Inflammatory macrophage treated with lipopolysaccharide for 1 hour (primary cell): Measurements from ENCODE around the gene EFHB.
"Not testable (repeated sequence)": the region's sequence is repeated elsewhere in the genome, so short reads cannot be mapped to it uniquely, and the experiment has no call there.

ENCODE experiments used
- DNase-seq, 2 donors: peaks; one replicate each; pipeline ENCODE4 v3.0.0-alpha.2; 2020 to 2022

The EFHB gene, protein sequence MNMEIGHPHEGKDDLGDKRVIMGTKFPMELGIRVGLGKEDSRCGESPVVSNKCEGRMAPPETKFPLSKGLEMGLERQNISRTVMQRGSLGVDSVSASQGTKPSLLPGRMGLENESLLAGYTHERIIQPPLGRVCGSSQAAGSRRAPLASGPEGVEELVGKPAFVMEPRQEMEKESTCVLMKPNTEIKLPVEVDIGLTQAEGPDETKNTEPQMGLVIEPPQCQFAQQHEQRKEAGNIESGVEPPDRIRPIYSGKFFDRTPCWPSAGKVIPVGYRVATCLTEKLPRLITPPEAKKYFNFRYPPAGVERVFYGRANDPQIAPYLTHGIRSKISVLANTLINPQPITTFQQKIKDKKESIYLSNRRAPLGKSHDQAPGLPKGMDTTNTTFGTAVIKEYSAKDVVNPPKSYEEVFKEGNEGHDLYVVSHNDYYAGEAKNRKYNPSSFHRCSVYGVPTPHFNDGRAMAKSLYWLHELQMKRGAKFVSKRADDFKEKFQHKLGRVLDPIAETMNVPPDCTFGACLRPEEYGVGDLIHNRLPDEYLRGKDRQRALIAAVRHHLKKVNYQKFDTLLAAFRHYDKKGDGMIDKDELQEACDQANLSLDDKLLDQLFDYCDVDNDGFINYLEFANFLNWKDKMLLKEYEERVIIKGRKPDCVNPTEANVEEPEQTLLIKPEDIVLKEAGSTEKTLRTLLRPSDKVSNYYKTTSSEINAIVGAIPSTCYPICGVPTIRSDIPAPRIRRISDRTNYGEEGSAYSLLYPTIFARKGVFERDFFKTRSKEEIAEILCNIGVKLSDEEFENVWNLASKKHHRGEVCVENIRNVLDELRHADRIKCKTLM

DNA sequence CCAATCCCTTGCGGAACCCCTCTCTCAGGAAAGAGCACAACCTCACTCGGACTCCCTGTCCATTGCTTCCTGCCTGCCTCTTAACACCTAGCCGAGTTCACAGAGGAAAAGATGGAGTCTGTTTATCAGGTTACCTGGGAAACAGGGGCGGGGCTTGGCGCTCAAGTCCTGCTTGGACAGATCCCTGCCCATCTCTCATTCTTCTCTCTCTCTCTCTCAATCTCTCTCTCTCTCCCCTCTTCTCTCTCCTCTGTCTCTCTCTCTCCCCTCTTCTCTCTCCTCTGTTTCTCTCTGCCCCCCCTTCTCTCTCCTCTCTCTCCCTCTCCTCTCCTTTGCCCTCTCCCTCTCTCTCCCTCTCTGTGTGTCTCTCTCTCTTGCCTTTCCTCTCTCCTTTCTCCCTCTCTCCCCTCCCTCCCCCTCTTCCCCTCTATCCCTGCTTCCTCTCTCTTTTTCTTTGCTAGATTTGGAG is at the start of gene EFHB:
TSS of gene EFHB (minus strand) at position 120 of the 469 bp plus-strand sequence. CDS start 199 bp downstream, outside the sequence.
- no peak for DNase-seq

DNA sequence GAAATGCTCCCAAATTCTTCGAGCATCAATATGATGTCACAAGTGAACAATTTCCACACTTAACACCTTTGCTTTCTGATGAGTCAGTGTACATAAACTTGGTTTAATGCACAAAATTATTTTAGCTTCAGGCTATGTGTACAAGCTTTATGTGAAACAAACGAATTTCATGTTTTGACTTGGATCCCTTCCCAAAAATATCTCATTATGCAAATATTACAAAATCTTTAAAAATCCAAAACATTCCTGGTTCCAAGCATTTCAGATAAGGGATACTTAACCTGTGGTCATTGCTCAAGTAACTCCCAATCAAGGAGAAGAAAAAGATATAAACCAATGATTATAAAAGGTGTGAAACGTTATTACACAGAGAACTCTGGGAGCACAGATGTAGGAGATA is 38.0 kb upstream of the EFHB start:
- no peak for DNase-seq

DNA sequence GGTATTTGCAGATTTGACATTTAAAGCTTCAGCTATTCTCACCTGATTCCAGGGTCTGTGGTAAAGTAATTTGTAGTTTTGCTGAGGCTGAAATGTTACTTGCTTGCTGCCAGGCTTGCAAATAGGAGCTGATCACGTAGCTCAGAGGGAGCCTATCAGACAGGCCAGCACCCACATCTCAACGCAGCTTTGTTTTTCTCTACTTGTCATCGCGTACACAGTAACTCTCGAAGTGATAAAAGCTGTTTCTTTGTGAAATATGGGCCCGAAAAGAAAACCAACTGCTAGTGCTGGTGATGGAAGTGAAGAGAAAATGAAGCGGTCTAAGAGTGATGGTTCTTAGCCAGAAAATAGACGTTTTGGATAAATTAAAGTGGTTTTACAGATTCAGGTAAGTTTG is 36.3 kb upstream of the EFHB start:
- DNase-seq: no peak

DNA sequence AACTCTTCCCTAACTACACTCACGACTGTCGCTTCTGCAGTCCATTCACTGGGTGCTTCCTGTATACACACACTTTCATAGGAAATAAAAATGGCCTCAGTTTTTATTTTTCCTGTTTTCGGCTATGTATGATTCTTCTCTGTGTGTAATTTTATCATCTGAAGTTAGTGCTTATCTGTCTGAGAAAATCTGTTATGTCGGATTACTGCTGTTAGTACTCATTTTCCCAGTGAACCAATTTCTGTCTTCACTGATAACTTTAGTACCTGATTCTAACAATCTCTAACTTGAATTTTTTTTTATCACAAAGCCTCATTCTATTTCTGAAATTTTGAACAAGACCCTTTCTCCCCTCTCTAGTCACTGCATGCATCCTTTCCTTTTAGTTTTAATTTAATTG is 33.8 kb upstream of the EFHB start:
- DNase-seq: no peak

DNA sequence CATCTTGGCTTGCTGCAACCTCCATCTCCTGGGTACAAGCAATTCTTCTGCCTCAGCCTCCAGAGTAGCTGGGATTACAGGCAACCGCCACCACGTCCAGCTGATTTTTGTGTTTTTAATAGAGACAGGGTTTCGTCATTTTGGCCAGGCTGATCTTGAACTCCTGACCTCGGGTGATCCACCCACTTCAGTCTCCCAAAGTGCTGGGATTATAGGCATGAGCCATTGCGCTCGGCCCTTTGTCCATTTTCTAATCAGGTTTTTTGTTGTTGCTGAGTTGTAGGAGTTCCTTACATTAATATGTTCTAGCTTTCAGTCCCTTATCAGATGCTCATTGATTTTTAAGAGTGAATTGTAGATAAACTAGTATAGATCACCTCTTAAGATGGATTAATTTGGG is 33.2 kb upstream of the EFHB start:
- DNase-seq: no peak

DNA sequence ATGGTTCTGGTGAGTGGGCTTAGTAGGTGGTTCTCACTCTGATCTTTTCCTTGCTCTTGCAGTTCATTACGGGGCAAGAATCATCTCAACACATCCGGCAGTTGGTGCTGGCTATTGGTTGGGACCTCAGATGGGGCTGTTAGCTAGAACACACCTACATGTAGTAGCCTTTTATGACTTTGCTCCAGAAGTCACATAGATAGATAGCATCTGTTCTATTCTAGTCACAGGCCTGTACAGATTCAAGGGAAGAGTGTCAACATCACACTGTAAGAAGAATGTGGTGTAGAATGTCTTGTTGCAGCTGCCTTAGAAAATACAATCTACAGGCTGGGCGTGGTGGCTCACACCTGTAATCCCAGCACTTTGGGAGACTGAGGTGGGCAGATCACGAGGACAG is 27.9 kb upstream of the EFHB start:
- no peak for DNase-seq

DNA sequence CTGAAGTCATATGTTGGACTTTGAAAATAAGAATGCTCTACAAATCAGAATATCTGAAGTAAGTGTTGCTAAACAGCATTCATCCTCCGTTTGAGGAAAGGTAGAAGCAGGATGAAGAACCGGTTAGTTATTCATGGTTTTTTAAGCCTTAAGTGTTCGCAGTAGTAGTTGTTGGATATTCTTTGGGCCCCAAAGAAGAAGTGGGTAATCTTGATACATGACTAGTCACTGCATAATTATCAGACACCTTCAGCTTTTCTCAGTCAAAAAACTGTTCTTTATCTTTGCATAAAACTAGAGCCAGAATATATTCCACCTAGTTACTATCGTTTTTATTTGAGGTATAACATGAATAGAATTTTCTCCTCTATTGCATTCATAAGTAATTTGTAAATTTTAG is 26.7 kb upstream of the EFHB start:
- no peak for DNase-seq

DNA sequence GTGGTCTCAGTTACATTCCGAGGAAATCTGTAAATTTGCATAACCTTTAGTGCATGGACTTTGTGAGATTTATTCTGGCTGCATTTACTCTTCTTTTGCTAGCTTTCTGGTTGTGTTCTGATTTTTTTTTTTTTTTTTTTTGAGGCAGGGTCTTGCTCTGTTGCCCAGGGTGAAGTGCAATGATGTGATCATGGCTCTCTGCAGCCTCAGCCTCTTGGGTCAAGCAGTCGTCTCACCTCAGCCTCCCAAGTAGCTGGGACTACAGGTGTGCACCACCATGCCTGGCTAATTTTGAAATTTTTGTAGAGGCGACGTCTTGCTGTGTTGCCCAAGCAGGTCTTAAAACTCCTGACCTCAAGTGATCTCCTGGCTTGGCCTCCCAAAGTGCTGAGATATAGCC is 25.5 kb upstream of the EFHB start:
- no peak for DNase-seq

DNA sequence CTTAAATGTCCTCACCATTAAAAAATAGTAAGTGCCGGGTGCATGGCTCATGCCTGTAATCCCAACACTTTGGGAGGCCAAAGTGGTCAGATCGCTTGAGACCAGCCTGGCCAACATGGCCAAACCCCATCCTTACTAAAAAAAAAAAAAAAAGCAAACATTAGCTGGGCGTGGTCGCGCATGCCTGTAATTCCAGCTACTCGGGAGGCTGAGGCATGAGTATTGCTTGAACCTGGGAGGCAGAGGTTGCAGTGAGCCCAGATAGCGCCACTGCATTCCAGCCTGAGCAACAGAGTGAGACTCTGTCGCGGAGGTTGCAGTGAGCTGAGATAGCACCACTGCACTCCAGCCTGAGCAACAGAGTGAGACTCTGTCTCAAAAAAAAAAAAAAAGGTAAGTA is 23.3 kb upstream of the EFHB start:
- DNase-seq: not testable (repeated sequence)

DNA sequence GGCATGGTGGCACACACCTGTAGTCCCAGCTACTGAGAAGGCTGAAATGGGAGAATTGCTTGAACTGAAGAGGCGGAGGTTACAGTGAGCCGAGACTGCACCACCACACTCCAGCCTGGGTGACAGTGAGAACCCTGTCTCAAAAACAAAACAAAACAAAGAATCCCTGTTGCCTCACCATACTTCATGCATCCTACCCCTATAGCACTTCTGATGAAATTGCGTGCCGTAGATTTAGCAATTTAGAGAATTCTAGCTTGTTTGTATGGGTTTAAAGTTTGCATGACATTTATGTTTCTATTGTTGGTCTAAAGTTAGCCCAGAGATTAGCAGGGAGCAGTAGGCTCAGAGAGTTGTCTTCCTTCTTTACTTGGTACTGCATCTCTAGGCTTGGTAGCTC is 20.7 kb upstream of the EFHB start:
- no peak for DNase-seq

DNA sequence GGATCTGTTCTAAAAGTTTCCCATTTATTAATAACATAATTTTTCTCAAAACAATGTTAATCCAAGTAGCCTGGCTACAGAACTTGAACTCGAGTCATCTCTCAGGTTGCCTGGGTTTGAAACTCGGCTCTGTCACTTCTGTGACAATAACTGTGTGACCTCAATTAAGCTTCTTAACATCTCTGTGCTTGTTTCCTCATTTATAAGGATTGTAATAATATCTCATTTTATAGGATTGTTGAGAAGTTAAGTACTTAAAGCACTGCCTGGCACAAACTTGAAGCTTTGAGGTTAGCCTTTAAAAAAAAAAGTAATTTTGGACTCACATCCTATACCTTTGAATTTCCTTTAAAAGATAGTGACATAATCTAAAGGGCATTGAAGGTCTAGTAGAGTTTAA is 16.3 kb upstream of the EFHB start:
- no peak for DNase-seq

DNA sequence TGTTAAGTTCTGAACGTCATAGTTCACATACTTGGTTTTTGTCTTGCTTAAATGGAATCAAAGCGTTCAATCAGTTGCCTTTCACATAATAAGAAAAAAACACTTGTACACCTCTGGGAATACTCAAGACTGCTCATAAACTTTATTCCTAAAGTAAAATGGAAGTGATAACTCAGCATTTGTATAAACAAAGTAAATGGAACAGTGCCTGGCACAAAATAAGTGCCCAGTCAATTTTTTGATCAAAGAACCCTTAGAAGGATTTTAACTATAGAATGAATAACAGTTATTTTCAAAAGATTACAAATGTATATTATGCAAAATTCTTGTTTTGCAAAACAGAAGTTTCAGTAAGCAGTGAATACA is 14.2 kb upstream of the EFHB start:
- DNase-seq: no peak

DNA sequence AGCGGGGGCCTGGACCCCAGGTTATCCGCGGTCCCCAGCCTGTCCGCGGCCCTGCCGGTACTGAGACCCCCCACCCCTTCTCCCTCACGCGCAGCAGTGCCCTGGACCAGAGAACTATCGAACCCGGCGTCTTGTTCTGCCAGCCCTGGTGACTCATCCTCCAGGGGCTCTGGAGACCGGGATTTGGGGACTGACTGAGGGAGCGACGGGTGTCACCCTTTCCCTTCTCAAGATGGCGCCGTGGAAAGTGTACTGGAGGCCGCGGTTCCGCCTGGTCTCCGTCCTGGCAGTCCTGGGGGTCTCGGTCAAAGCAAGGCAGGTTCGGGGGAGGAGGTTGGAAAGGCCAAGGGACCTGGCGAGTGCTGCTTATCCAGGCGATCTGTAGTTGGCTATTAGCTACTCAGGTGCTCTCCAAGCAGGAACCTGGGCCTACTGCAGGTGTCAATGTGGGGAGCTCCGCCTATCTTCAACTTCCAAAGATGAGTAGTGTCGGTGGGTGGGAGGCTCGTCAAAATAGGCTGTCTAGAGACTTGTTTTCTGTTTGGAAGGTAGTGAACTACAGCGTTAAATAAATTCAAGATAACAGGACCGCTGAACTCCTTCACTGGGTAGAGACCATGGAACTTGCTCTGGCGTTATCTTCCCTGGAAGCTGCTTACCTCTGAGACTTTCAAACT is 13.7 kb upstream of the EFHB start:
- DNase-seq: peak; percentile 31 to 43

DNA sequence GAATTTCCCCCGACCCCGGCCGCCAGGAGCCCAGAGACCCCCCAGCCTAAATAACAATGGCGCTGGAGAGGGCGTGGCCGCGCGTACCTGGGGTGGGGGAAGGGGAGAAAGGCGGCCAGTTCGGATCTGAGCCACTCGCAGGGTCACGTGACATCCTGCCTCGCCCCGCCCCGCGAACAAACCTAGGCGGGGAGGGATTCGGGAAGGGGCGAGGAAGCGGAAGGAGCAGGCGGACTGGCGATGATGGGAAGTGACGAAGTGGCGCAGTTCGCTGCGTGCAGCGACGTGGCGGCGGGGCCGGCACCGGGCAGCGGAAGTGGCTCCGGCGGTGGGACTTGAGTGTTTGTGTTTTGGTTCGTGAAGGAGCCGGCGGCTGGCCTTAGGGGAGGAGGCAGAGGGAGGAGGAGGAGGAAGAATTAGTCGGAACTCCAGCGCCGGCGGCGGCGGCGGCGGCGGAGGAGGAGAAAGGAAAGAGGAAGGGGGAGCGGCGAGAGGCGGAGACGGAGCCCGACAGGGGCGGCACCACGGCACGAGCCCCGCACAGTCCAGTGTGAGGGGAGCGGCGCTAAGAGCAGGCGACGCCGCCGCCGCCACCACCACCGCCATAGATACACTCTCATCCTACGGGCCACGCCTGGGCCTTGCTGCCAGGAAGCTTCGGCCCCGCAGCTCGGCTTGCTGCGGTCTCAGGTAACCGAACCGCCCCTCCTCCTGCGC is 13.0 kb upstream of the EFHB start, which contains the start of gene RAB5A:
TSS of gene RAB5A (plus strand) at position 266 of the 717 bp plus-strand sequence. CDS start 3,802 bp downstream, outside the sequence.
- peak; percentile 97 to 98 for DNase-seq

DNA sequence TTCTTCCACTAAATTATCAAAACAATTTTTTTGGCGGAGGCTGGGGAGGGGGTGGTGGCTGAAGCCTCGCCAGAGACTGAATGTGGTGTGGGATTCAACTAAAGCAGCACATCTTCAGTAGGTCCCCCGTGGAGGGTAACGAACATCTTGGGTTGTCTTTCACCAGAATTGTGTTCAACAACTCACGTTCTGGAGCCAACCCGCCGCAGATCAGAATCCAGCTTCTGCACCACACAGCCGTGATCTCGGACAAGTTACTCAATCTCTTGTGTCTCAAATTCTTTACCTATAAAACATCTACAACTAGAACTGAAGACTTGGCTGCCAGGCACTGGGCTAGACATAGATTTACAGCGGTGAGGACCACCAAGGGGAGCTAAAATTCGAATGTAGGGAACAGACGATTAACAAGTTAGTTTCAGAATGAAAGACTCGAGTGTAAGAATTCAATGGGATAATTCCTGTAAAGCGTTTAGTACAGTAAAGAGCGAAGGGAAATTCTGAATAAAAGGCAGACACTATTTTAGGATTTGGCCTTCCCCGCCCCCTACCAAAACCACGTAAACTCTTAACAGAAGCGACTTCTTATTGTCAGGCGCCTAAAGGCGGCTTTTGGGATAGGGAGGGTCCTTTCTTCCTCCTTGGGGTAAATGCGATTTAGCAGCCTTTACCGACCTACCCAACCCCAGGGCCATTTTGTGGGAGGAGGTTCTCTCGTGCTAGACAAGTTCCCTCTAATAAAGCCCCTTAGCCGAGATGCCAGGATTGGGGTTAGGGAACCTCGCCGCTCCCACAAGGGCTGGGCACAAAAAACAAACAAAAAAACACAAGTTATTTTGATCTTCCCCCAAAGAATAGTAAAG is 12.2 kb upstream of the EFHB start:
- DNase-seq: no peak

DNA sequence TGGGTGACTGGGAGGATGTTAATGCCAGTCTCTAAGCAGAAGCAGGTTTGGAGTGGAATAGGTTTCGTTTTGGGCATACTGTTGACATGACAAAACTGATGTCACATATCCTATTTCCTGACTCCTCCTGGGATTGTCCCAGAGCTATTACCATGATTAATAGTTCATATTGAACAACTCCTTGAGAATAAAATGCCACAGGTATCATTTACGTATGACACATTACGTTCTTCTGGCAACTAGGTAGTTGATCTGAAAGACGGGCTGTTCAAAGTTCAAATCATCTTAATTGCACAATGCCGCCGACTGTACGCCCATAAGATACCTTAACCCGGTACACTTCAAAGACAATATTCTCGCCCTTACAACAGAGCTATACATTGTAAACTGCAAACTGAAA is 11.5 kb upstream of the EFHB start:
- no peak for DNase-seq

DNA sequence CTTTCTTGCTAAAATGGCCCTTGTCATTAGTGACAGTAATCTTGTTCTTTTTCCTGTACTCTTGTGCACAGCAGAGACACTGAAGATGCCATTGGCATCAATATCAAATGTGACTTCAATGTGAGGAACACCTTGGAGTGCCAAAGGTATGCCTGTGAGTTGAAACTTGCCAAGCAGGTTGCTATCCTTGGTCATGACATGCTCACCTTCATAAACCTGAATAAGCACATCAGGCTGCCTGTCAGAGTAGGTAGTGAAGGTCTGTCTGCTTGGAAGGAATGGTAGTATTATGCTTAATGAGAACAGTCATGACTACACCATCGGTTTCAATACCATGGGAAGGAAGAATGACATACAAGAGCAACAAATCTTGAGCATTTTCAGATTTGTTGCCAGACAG is 6.6 kb upstream of the EFHB start:
- no peak for DNase-seq

DNA sequence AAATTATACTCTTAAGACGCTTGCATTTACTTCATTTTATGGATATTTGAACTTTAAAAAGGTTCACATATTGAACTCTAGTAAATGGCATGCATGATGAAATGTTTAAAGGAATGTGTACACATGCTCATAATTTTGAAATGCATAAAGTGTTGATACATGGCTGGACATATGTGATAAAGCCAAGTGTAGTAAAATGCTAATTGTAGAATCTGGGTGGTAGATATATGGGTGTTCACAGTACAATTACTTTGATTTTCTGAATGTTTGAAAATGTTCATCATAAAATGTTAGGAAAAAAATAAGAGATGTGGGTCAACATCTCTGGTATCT is 4.2 kb upstream of the EFHB start:
- DNase-seq: no peak

DNA sequence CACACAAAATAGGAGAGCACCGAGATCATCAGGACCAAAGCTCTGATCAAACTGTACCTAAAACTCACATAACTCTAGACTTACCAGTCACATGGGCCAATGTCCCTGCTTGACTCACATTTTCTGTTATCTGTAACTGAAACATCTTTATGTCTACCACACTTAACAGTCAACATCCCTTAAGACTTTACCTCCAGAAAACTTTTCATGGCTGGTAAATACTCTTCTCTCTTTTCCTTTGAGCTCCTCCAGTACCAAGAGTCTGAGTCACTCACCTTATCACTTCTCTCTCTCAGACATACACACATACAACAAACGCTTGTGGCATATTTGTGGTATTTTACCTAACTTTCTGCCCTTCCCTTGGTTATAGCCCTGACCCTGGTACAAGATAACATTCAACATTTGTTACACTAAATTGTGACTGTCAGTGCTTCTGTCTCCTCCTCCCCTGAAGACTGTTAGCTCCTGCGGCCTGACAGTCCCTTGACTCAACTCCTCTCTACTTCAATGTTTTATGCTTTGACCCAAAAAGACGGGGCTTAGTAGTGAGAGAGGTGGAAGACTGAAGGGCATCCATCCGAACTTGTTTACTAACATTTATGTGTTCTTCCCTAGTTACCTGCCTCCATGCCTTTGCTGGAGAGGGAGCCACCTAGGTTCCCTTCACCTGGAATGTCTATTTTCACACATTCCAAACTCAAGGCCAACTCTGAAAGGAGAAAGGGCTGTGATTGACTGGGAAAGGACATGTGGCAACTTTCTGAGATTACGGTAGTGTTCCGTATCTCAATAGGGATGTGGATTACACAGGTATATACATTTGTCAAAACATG is 3.7 kb upstream of the EFHB start:
- no peak for DNase-seq

DNA sequence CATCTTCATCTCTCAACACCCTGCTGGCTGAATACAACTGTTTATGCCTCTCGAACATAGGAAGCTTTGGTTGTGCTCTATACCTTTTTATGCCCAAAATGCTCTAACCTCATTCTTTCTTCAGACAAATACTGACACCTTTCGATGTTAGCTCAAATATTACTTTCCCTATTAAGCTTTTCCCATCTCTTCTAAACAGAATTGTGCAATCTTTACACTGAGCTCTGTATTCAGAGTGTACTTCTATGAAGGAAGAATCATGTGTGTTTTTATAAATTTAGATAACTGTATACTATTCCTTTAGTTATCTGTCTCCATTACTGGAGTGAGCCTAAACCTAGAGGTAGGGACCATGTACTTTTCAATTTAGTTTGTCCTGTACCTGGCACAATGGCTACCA is 1.6 kb downstream of the EFHB start:
- DNase-seq: no peak

DNA sequence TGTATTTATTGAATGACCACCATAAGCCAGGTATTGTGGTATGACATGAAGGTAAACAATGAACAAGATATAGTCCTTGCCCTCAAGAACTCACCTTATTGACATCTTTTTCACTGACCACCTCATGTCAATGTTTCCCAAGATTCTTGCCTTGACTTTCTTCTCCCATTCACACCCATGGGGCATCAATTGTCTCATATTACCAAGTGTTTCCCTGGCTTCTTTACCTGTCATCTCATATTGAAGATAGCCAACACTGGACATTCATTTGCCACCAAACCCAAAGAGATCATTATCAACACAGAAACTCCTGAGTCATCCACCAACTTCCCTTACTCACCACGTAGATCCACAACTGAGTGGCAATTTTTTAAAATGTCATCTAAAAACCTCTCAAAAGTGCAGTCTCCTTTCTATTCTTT is 2.2 kb downstream of the EFHB start:
- peak; percentile 51 to 56 for DNase-seq
